Tibial artery (tissue), 4 donors: ENCODE data around the gene THBD.
"Not testable (repeated sequence)": the region's sequence is repeated elsewhere in the genome, so short reads cannot be mapped to it uniquely, and the experiment has no call there.

Experiments used
- DNase-seq, 2 donors: peaks; one replicate each; pipeline ENCODE4 v3.0.0-alpha.2; 2019
- H3K27ac ChIP-seq, 2 donors: fragments of 200-600 bp; sonication (generic) in 1 of 2; 1 replicate in 1 of 2; 2 replicates in 1 of 2; pipeline ENCODE4 v1.5.1; 2018 to 2019; ENCODE audit warnings: mild to moderate bottlenecking in 1 of 2
- H3K27me3 ChIP-seq, 2 donors: fragments of 200-600 bp; sonication (generic) in 1 of 2; one replicate each; pipeline versions ENCODE4 v1.5.1 to v1.6.0; 2016 to 2019
- H3K36me3 ChIP-seq, 3 donors: fragments of 200-600 bp; sonication (generic) in 2 of 3; one replicate each; pipeline ENCODE4 v1.5.1; 2016 to 2019; ENCODE audit warnings: mild to moderate bottlenecking in 2 of 3
- H3K4me1 ChIP-seq, 4 donors: fragments of 200-600 bp; sonication (generic) in 2 of 4; 1 replicate in 3 of 4; 2 replicates in 1 of 4; pipeline ENCODE4 v1.5.1; 2016 to 2019
- H3K4me3 ChIP-seq, 2 donors: fragments of 200-600 bp; sonication (generic) in 1 of 2; 1 replicate in 1 of 2; 2 replicates in 1 of 2; pipeline ENCODE4 v1.5.1; 2018 to 2019; ENCODE audit warnings: mild to moderate bottlenecking in 2 of 2
- H3K9me3 ChIP-seq, 3 donors: fragments of 200-600 bp; sonication (generic) in 1 of 3; one replicate each; pipeline ENCODE4 v1.5.1; 2016 to 2019
- intact Hi-C: fragments of 100-400 bp; cut with DNase I; formaldehyde crosslinking; loops from one replicate; pipeline ENCODE4 v1.15.0; 2023; ENCODE audit warnings: low total_unique reads
- TF ChIP-seq, protein P1 (sequence below), 2 experiments: fragments of 200-600 bp in 1 of 2; fragments of 450-650 bp in 1 of 2; IDR thresholded peaks; one replicate each; pipeline ENCODE4 v1.5.1; 2017 to 2019; ENCODE audit warnings: antibody characterized with exemption in 2 of 2, mild to moderate bottlenecking in 1 of 2, moderate library complexity in 1 of 2

Gene THBD

DNA sequence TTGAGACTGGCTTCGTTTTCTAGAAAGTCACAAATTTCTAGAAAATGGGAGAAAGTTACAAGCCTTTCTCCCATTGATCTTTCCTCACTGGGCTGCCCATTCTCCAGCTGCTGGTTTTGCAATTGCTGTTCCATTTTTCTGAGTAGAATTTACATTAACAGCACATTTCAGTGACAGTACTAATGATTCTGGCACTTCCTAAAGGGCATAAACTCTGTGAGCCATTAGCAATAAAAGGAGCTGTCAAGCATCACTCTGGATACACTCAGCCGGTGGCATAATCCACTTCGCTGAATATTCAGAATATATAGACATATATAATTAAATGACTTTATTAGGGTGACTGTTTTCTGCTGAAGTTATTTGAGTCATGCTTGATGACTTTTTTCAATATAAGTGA, 21.1 kb downstream of the THBD start:
- no peaks in the 10 kb centered on the region for H3K9me3 ChIP-seq
- TF ChIP-seq, protein P1, sequence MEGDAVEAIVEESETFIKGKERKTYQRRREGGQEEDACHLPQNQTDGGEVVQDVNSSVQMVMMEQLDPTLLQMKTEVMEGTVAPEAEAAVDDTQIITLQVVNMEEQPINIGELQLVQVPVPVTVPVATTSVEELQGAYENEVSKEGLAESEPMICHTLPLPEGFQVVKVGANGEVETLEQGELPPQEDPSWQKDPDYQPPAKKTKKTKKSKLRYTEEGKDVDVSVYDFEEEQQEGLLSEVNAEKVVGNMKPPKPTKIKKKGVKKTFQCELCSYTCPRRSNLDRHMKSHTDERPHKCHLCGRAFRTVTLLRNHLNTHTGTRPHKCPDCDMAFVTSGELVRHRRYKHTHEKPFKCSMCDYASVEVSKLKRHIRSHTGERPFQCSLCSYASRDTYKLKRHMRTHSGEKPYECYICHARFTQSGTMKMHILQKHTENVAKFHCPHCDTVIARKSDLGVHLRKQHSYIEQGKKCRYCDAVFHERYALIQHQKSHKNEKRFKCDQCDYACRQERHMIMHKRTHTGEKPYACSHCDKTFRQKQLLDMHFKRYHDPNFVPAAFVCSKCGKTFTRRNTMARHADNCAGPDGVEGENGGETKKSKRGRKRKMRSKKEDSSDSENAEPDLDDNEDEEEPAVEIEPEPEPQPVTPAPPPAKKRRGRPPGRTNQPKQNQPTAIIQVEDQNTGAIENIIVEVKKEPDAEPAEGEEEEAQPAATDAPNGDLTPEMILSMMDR (IDR thresholded peaks at IDR 0.05) = no peak
- intact Hi-C loops = no loop called here
- no peaks in the 10 kb centered on the region for H3K36me3 ChIP-seq
- H3K27ac ChIP-seq = no peak overlapping the region
- no peak for DNase-seq
- no peaks in the 10 kb centered on the region for H3K27me3 ChIP-seq
- no peaks in the 10 kb centered on the region for H3K4me1 ChIP-seq
- no peak overlapping the region for H3K4me3 ChIP-seq

DNA sequence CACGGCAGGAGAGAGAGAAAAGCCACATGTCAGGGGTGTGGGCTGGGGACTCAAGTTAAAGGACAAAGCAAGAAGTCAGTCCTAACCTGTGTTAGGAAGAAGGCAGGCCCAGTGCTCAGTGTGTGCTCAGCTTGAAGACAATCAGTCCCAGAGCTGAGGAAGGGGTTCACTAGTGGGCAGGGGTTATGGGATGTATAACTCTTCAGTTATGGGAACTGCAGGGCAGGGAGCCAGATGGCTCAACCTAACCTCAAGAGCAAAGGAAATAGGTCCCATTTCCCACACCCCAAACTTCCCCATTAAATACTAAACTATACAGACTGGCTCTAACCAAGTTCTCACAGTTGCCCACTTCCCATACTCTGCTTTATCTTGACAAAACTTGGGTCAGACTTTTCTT, 21.8 kb downstream of the THBD start:
- DNase-seq = no peak
- Histone ChIP-seq H3K4me3 (no peak overlapping the region), H3K4me1 (no peaks in the 10 kb centered on the region), H3K9me3 (no peaks in the 10 kb centered on the region), H3K36me3 (no peaks in the 10 kb centered on the region), H3K27ac (no peak overlapping the region), H3K27me3 (no peaks in the 10 kb centered on the region)
- intact Hi-C loops = no loop called here
- TF ChIP-seq, protein P1 (IDR thresholded peaks at IDR 0.05) = no peak

DNA sequence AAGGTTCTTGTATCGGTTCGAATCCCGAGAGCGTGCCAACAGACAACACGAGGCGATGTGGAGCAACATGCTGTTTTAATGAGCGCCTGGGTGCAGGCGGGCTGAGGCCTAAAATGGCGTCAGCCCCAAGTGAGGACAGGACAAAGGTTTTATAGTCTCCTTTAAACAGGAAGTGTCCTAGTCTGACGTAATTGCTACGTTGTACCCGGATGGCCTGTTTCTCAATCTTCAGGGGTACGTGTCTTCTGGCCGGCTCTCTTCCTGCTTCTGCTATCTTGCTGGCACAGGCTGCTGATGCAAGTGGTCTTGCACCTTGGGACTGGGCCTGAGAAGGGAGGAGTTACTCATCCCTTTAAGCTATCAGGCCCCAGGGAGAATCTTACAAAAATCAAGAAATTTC, 24.0 kb downstream of the THBD start:
- H3K9me3 ChIP-seq, DNase-seq, H3K4me3 ChIP-seq, H3K27ac ChIP-seq, intact Hi-C loops, H3K4me1 ChIP-seq, H3K36me3 ChIP-seq, H3K27me3 ChIP-seq: not testable (repeated sequence)

DNA sequence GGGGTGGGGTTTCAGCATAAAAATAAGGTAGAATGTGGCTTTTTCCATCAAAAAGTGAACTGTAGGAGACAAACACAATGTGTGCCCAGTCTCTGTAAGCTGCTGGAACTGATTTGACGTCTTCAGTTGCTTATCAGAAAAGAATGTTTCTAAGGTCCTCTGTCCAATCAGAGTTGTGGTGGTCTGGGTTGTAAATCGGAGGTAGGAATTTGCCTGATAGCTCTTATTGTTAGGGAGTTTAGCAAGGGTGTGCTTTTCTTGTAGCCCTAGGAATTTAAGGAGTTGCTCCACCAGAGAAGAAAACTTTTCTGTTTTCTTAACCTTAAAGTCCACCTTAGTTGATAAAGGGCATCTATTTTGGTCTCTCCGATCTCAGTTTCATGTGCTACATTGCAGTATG, 24.8 kb downstream of the THBD start:
- Histone ChIP-seq H3K9me3 (no peaks in the 10 kb centered on the region), H3K27ac (no peak overlapping the region), H3K36me3 (no peaks in the 10 kb centered on the region), H3K27me3 (no peaks in the 10 kb centered on the region), H3K4me3 (no peak overlapping the region), H3K4me1 (no peaks in the 10 kb centered on the region)
- TF ChIP-seq, protein P1 (IDR thresholded peaks at IDR 0.05) = no peak
- DNase-seq = no peak
- intact Hi-C loops = no loop called here

DNA sequence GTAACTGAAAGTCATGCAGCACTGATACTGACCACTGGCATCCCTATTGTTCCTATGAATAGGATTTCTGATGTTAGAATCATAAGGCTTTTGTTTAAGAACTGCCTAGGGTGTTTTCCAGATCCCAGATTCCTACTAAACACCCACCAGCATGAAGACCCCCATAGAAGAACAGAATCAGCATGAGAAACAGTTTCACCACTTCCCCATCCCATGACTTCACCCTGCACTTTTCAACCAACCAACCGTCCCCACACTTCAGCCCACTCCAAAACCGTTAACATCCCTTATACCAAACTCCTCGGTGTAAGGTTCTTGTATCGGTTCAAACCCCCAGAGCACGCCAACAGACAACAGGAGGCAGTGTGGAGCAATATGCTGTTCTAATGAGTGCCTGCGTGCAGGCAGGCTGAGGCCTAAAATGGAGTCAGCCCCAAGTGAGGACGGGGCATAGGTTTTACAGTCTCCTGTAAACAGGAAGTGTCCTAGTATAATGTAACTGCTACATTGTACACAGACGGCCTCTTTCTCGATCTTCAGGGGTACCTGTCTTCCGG, 25.8 kb downstream of the THBD start:
- H3K4me3 ChIP-seq = no peak overlapping the region
- no peaks in the 10 kb centered on the region for H3K27me3 ChIP-seq
- H3K9me3 ChIP-seq = no peaks in the 10 kb centered on the region
- H3K36me3 ChIP-seq = no peaks in the 10 kb centered on the region
- no peaks in the 10 kb centered on the region for H3K4me1 ChIP-seq
- TF ChIP-seq, protein P1 (IDR thresholded peaks at IDR 0.05) = no peak
- no peak for DNase-seq
- H3K27ac ChIP-seq = no peak overlapping the region
- intact Hi-C loops = no loop called here

DNA sequence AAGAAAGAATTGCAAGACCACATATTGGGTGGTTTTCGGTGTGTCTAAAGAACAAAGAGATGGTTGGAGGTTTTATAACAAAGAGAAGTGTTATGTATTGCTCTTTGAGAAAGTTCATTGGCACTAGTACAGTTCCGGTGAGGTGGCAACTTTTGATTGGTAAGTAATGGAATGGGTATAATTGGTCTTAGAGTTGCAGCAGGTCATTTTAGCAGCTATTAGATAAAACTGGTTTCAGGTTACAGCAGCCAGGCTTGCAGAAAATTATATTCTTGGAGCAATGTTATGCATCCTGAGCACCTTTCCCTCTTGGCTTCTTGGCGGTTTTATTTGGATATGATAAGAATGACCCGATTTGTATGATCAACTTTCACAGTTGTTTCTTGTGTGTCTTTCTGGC, 26.6 kb downstream of the THBD start:
- H3K4me3 ChIP-seq = no peak overlapping the region
- TF ChIP-seq, protein P1 (IDR thresholded peaks at IDR 0.05) = no peak
- no peaks in the 10 kb centered on the region for H3K36me3 ChIP-seq
- no peak overlapping the region for H3K27ac ChIP-seq
- H3K9me3 ChIP-seq = no peaks in the 10 kb centered on the region
- DNase-seq = no peak
- intact Hi-C loops = no loop called here
- no peaks in the 10 kb centered on the region for H3K4me1 ChIP-seq
- H3K27me3 ChIP-seq = no peaks in the 10 kb centered on the region
